ENCODE measurements around the gene NDRG2. TPM values are rescaled to one million over a fixed set of nuclear protein-coding genes. Genes with fewer than 3 reads are reported as not detected.
"Not testable (repeated sequence)": the region's sequence is repeated elsewhere in the genome, so short reads cannot be mapped to it uniquely, and the experiment has no call there.

The NDRG2 gene
- total RNA-seq, 1 donor from 2014 or later, result 2.6 TPM

DNA sequence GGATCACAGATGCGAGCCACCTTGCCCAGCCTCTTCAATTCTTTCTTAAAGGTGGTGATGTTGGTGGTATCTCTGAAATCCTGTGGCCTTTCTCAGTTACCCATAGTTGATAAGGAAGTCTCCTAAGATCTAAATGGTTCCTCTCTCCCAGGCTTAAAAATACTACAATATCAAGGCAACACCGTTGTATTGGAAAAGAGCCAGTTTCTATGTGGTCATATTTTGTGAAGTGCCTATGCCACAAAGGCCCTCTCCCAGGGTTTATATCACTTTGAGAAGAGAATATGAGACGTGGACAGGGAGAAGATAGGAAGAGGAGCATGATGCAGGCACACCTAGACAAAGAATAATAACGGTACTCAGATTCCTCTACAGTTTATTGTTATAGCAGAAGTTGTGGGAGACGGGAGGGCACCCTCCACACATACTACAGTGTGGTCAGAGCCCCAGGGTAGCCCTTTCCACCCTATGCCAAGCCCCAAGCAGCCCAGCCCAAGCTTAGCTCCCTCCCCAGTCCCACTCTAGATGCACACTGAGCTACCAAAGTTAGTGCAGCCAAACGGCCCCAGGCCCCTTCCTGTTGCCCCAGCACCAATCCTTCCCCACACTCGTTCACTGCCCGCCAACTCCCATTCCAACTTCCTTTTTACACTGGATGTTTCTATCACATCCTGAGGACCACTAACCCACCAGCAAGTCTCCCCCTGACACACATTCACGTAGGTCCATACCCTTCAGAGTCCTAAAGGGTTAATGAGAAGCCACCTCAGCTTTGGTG lies 8.3 kb downstream of the NDRG2 start:
- no peak for DNase-seq (ENCODE audit: extremely low read depth, low read depth, low spot score)

DNA sequence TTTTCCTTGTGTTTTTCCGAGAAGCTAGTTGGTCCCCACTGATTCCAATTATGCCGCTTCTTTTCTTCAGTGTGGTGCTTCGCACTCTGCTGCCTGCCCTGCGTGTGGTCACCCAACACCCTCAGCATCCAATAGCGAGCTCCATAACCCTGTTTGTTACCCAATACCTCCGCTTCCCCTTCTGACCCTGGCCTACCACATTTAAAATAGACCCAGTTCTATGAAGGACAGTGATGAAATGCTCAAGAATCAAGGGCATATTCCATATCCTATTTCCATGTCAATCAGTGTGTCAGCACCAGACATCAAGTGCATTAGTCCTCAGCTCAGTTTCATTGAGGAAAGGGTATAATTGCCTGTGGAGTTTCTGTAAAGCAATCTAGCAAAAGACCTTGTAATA lies 9.5 kb downstream of the NDRG2 start:
- DNase-seq (ENCODE audit: extremely low read depth, low read depth, low spot score), result no peak

DNA sequence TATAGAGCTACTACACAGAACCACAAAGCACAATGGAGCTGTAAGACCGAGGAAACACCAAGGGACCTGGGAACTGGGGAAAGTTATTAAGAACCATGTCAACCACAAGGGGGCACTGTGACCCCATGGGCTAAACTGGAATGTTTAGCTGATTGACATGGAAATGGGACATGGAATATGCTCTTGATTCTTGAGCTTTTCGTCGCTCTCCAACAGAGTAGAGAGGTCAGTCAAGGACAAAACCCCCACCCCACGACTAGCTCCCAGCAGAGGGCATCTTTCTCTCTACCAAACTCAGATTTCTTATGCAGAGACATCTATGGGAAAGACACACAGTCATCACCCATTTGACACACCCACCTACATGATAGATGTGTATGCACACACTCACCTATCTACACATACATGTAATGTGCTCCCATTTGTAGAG lies 10.1 kb downstream of the NDRG2 start:
- DNase-seq (ENCODE audit: extremely low read depth, low read depth, low spot score), result peak; percentile 72

DNA sequence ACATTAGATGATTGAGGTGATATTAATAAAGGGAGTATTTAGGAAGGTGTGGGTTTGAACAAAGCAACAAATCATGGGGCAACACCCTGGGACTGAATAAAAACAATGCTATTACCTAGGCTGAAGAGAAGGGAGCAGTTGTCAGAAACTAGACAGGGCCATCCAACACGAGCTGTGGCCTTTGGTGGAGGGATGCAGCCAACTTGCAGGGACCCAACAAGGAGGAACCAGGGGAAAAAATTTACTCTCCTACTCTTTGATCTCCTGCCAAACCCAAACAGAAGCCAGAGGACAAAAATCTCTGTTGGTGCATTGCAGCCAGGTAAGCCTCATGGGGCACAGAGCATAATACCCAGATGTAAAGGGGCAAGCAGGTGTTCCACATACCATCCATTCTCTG lies 13.7 kb downstream of the NDRG2 start:
- DNase-seq (ENCODE audit: extremely low read depth, low read depth, low spot score), result no peak

DNA sequence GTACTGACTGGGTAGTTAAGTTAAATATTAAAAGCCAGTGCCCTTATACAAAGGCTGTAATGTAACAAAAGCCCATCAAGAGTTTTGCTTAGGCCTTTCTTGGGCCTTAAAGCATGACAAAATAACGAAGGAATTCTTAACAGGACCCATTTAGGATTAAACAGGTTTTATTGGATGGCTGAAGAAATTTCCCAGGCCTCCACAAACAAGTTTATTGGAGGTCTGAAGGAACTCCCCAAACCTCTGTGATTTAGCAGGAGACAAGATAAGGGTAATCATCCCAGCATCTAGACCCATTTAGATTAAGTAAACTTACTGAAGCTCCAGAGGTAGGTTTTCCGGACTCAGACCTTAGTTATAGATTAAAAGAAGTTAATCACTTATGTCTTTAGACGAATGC lies 15.1 kb downstream of the NDRG2 start:
- DNase-seq (ENCODE audit: extremely low read depth, low read depth, low spot score), result not testable (repeated sequence)

DNA sequence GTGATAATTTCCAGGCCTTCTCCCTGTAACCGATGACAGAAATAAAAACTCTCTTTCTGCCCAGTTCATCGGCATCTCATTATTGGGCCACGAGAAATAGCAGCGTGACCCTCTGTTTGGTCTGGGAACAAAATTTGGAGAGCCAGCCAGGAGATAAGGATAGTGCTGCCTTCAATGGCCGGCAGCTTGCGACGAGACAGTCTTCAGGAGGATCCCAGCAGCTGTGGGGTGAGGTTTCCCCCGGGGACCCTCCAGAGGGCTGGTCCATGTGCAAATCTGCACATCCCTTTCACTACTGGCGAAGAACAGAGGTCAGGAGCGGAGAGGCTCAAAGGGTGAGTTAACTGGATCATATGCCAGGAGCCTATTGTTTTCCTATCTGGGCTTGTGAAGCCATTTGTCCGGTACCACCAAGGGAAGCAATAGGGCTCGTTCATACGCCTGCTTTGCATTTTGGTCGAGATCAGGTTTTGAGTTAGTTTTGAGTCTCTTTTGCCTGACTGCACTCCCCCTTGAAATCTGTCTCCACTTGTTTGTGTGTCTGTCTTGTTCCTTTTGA lies 21.0 kb downstream of the NDRG2 start:
- DNase-seq (ENCODE audit: extremely low read depth, low read depth, low spot score), result no peak

DNA sequence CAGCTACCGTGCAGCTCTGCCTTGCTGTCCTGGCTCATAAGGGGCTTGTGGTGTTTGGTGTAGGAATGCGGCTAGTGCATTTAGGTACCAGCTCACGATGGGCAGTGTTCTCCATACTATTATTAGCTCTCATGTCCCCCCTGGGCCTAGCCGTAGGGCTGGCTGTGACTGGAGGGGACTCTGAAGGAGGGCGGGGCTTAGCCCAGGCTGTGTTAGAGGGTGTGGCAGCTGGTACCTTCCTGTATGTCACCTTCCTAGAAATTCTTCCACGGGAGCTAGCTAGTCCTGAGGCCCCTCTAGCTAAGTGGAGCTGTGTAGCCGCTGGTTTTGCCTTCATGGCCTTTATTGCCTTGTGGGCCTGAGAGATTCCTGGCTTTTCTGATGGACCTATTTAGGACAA lies 23.6 kb downstream of the NDRG2 start:
- no peak for DNase-seq (ENCODE audit: extremely low read depth, low read depth, low spot score)

DNA sequence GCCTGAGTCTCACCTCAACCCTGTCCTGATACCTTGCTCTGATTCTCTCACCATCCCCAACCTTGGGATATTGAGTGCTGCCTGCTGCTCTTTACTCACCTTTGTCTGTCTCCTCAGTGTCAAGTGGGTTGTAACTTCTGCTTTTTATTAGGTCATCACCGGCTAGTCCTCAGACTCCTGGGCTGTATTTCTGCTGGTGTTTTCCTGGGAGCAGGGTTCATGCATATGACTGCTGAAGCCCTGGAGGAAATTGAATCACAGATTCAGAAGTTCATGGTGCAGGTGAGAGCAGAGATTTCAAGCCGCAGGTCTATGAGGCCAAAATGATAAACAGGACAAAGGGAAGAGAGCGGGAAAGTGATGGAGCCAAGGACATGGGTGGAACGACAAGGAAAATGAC lies 25.3 kb downstream of the NDRG2 start:
- no peak for DNase-seq (ENCODE audit: extremely low read depth, low read depth, low spot score)

DNA sequence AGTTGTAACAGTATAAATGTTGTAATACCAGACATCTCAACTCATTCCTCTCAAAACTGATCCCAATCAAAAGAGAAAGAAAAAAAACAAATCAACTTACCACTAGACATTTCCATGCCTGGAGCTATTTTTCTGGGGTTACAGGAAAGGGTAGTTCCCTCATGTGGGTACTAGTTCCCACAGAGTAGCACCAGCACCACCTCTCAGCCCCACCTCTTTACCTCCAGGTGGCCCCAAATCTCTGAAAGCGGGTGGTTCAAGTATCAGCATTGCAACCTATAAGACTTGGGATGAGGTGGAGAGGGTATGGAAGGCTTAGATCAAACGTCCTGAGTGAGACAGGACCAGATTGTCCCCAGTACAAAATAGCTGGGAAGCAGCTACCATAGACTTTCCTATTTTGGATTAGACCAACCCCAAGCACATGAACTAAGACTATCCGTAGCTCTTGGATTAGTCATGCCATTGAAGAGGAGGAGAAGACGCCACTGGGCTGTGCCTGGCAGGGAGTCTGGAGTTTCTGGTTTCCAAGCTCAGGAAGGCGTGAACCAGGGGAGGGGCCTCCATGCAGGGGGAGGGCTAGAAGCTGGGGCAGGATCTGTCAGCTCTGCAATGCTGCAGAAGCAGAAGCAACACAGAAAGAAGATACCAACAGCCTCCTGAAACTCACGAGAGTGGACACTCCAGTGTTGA lies 26.0 kb downstream of the NDRG2 start, which contains the start of gene SLC39A2:
Gene SLC39A2 (plus strand): TSS at position 620 of the 693 bp plus-strand sequence. CDS start 154 bp downstream, outside the sequence.
- no peak for DNase-seq (ENCODE audit: extremely low read depth, low read depth, low spot score)

DNA sequence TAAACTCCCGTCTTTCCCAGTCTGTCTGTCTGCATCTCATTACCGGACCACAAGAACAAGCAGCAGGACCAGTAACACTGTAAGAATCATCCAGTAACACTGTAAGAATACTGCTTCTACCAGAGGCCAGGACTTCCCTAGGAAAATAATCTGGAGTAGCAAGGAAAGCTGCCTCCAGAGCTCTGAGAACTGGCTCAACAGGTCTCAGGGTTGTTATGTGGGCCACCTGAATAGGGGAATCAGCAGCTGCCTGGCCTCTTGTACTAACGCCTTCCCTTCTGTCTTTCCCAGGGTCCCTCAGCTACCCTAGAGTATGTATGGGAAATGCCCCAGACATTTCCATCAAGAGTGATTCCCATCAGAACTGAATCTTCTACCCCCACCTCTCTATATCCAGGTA lies 26.7 kb downstream of the NDRG2 start:
- no peak for DNase-seq (ENCODE audit: extremely low read depth, low read depth, low spot score)

DNA sequence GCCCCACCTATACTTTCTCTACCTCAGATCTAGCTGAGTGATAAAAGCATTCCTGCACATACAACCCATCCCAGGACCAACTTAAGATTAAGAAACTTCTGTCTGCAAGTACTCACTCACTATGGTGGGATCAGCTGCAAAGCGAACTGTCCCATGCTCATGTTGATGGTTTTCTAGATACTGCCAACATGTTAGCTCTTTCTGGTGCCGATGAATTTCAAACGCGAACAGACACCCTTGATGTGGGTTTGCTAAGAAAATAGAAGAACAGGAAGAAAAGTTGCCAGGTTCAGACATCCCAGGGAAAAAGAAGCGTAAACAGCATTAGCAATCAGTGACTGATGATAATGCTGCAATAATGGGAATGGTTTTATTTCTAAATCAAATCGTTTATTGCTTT lies 27.3 kb downstream of the NDRG2 start:
- no peak for DNase-seq (ENCODE audit: extremely low read depth, low read depth, low spot score)

DNA sequence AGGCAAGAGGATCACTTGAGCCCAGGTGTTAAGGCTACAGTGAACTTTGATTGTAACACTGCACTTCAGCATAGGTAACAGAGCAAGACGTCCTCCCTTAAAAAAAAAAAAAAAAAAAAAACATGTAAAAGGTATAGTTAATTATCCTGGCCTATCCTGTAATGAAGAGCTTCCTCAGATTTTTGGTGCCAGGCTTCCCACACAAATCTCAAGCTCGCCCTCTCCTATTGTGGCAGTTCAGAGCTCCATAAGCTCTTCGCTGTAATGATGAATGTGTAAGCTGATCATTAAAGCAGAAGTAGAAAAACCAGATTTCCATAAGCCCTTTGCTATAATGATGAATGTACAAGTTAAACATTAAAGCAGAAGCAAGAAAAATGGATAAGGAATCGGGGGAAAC lies 27.7 kb downstream of the NDRG2 start:
- no peak for DNase-seq (ENCODE audit: extremely low read depth, low read depth, low spot score)

DNA sequence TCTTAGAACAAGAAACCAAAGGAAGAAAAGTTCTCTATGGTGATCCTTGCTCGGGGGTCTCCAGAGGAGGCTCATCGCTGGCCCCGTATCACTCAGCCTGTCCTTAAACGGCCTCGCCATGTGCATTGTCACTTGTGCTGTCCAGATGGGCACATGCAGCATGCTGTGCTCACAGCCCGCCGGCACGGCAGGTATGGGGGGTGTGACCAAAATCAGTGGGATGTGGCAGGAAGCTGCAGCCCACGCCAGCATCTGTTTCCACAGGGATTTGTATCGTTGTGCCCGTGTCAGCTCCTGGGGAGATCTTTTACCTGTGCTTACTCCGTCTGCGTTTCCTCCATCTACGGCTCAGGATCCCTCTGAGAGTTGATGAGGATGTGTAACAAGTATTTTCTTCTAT lies 28.3 kb downstream of the NDRG2 start:
- no peak for DNase-seq (ENCODE audit: extremely low read depth, low read depth, low spot score)

DNA sequence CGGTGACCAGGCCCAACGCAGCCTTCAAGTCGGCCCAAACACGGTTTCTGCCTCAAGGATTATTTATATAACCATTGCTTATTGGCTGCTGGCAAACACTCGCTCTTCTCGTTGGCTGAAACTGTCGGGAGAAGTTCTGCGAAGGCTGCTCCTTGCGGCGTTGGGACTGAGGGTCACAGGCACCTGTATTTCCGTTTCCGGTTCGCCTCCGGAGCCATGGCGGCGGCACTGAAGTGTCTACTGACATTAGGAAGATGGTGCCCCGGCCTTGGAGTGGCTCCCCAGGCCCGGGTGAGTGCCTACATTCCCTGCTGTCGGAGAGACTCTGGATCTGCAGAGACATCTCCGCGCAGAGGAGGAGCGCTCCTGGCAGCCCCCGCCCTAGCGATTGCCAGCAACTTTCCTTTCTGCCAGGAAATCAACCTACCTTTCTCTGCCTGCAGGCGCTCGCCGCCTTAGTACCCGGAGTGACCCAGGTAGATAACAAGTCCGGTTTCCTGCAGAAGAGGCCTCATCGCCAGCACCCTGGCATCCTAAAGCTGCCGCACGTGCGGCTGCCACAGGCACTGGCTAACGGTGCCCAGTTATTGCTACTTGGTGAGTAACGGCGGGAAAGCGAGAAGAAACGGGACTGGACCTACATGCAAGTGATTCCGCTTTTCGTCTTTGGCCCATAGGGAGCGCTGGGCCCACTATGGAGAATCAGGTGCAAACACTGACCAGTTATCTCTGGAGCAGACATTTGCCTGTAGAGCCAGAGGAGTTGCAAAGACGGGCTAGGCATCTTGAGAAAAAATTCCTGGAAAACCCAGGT lies 34.9 kb downstream of the NDRG2 start, which contains the start of gene METTL17:
Gene METTL17 (plus strand): TSS at position 194 of the 814 bp plus-strand sequence. CDS start 23 bp downstream, at position 217.
- peak; percentile 80 for DNase-seq (ENCODE audit: extremely low read depth, low read depth, low spot score)

DNA sequence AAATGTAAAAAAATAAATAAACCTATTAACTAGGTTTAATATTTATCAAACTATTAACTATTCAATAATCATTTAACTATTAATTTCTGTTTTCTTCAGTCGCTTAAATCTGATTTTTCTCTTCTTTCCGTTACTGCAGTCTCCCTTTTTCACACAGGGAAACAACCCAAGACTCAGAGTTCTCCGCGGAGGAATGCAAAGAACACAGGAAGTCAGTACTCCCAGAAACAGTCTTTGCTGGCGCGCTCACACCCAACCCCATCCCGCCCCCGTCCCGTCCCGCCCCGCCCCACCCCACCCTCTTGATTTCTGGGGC lies 35.4 kb downstream of the NDRG2 start:
- no peak for DNase-seq (ENCODE audit: extremely low read depth, low read depth, low spot score)

DNA sequence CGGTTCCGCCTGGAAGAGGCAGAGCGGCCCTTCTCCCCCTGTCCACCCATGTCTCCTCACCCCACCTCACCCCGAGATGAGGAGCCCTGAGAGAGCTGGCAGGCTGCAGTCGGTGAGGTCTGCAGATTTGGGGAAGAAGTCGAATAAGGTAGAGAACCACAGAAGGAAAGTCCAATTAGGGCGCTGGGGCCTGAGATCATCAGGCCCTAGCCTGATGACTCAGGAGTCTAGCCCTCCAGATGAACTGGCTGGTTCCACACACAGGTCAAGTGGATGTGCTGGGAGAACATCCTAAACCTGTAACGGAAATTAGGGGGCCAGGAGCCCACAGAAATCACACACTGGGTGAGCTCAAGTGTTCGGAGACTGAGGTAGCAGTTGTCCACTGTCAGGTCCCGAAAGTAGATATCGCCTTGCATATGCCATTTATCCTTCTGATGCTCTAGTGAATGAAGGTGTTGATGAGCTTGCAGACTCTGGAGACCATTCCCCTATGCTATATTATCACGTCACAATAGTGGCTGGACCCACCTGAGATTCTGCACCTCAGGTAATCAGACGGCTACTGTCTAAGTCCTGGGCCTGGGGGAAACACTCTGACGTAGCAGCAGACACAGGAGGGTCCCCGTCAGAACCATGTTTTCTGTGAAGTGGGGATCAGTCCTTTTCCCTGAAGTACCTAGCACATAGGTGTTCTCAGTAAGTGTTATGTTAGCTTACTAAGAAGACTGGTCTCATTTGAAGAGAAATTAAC lies 36.0 kb downstream of the NDRG2 start:
- no peak for DNase-seq (ENCODE audit: extremely low read depth, low read depth, low spot score)

DNA sequence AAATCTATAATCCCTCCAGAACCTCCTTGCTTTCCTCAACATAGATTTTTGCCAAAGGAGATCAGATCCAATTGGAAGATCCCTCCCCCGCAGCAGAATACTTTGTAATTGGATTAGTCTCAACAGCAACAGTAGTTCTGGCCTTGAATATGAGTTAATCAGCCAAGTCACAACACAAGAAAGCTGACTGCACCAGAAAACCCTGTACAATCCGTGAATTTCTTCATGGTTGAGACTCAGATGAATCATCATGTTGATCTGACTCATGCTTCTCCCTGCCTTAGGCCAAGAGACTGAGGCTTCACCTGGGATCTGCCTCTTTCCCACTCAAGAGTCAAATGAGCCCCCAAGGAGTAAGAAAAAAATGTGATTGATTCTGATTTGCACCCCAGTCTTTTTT lies 38.0 kb downstream of the NDRG2 start:
- DNase-seq (ENCODE audit: extremely low read depth, low read depth, low spot score), result no peak

DNA sequence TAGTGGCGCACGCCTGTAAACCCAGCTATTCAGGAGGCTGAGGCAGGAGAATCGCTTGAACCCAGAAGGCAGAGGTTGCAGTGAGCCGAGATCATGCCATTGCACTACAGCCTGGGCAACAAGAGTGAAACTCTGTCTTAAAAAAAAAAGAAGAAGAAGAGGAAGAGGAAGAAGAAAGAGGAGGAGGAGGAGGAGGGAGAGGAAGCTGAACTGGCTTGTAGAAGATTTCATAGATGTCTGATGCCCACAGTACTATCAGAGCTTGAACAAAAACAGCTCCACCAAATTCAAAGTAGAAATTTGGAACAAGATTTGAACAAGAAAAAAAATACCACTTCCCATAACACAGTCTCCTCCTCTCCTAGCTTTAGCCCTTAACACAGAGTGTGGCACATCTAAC lies 39.2 kb downstream of the NDRG2 start:
- DNase-seq (ENCODE audit: extremely low read depth, low read depth, low spot score), result not testable (repeated sequence)

DNA sequence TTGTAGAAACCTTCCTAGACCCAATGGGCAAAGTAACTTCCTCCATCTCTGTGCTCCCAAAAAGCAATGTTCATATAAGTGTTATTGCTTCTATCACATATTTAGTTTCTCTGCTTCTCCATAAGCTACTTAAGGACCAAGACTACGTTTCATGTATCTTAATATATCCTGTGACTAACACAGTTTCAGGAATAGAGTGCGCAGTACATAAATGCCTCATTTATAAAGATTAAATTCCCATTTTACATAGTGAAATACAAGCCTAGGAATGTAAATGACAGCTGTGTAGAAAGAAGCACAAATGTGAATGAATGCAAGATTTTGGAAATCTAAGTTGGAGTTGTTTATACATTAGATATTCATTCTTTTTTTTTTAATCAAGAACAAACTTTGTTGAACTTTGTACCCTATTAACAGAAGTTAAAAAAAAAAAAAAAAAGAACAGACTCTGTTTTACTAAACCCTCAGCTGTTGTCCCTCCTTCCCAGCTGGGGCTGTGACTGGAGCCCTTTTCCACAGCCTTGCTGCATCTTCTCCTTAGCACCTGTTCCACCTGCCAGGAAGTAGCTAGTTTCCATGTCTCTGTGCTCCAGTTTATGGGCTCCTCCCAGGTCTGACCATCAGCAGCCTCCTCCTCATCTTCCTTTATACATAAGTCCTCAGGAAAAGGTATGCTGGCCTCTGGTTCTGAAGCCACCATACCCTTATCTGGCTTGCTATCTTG lies 42.1 kb downstream of the NDRG2 start:
- no peak for DNase-seq (ENCODE audit: extremely low read depth, low read depth, low spot score)

DNA sequence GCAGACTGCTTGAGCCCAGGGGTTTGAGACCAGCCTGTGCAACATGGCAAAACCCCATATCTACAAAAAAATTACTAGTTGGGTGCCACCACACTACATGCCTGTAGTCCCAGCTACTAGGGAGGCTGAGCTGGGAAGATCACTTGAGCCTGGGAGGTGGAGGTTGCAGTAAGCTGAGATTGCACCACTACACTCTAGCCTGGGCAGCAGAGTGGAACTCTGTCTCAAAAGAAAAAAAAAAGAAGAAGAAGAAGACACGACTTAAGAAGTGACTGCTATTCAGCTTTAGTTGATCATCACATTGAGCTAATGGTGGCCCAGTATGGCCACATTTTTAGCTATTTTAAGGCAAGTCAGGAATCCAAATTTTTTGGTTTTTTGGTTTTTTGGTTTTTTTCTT lies 44.0 kb downstream of the NDRG2 start:
- no peak for DNase-seq (ENCODE audit: extremely low read depth, low read depth, low spot score)

Measured in glomerular endothelial cell (primary cell).